CD4-positive, alpha-beta T cell treated with Interleukin-12 subunit alpha and Interleukin-12 subunit beta, for 1 hour (primary cell): ENCODE measurements around the gene NPIPA7.
"Not testable (repeated sequence)": the region's sequence is repeated elsewhere in the genome, so short reads cannot be mapped to it uniquely, and the experiment has no call there.

Source experiments
- DNase-seq: peaks from one replicate; pipeline ENCODE4 v3.0.0-alpha.2; 2020

The NPIPA7 gene

DNA sequence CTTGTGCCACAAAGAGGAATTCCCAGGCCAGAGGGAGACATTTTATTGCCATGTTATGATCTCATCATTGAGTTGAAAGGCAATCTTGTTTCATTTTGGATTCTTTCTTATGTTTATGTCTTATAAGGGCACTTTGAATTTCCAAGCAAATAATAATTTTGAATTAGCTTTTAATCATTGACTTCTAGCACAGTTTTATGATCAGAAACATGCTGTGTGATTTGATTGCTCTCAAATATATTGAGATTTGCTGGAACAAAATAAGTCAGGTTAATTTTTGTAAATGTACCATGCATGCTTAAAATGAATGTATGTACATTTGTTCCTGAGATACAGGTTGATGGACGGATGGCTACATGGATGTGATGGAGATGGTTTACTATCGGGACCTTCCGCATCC, at the start of gene NPIPA7:
Gene NPIPA7, plus strand, starts transcription at position 301 of the 400 bp plus-strand sequence. CDS start 105 bp downstream, outside the sequence.
- DNase-seq: not testable (repeated sequence)

DNA sequence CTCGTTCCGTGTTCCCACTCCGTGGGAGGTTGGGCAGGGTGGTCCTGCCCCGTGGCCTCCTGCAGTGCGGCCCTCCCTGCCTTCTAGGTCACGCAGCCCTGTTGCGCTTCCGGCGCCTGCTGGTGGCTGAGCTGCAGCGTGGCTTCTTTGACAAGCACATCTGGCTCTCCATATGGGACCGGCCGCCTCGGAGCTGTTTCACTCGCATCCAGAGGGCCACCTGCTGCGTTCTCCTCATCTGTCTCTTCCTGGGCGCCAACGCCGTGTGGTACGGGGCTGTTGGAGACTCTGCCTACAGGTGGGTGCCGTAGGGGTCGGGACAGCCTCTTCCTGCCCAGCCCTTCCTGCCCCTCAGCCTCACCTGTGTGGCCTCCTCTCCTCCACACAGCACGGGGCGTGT, 47.5 kb upstream of the NPIPA7 start:
- DNase-seq: not testable (repeated sequence)

DNA sequence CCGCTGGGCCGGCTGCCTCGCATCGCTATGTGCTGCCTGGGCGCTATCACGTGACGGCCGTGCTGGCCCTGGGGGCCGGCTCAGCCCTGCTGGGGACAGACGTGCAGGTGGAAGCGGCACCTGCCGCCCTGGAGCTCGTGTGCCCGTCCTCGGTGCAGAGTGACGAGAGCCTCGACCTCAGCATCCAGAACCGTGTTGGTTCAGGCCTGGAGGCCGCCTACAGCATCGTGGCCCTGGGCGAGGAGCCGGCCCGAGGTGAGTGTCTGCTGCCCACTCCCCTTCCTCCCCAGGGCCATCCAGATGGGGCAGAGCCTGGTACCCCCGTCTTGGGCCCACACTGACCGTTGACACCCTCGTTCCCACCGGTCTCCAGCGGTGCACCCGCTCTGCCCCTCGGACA, 21.4 kb upstream of the NPIPA7 start:
- DNase-seq: not testable (repeated sequence)

DNA sequence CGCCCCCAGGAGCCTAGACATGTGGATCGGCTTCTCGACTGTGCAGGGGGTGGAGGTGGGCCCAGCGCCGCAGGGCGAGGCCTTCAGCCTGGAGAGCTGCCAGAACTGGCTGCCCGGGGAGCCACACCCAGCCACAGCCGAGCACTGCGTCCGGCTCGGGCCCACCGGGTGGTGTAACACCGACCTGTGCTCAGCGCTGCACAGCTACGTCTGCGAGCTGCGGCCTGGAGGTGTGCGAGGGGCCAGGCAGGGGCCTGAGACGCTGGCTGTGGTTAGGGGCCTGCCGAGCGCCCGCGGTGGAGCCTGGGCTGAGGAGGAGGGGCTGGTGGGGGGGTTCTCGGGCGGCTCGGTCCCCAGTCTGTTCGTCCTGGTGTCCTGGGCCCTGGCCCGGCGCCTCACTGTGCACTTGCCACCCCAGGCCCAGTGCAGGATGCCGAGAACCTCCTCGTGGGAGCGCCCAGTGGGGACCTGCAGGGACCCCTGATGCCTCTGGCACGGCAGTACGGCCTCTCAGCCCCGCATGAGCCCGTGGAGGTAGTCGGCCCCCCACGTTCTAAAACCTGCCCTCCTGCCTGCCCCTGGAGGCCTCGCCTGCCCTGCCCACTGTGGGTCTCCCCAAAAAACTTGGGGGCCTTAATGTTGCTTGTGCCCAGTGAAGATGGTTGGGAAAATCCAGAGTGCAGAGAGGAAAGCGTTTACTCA, 20.2 kb upstream of the NPIPA7 start:
- DNase-seq: not testable (repeated sequence)

DNA sequence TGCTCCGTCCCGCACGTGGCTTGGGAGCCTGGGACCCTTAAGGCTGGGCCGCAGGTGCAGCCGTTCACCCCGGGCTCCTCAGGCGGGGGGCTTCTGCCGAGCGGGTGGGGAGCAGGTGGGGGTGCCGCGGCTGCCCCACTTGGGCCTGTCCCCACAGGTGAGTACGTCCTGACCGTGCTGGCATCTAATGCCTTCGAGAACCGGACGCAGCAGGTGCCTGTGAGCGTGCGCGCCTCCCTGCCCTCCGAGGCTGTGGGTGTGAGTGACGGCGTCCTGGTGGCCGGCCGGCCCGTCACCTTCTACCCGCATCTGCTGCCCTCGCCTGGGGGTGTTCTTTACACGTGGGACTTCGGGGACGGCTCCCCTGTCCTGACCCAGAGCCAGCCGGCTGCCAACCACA, 15.3 kb upstream of the NPIPA7 start:
- not testable (repeated sequence) for DNase-seq

DNA sequence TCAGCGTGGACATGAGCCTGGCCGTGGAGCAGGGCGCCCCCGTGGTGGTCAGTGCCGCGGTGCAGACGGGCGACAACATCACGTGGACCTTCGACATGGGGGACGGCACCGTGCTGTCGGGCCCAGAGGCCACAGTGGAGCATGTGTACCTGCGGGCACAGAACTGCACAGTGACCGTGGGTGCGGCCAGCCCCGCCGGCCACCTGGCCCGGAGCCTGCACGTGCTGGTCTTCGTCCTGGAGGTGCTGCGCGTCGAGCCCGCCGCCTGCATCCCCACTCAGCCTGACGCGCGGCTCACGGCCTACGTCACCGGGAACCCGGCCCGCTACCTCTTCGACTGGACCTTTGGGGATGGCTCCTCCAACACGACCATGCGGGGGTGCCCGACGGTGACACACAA, 14.8 kb upstream of the NPIPA7 start:
- not testable (repeated sequence) for DNase-seq

DNA sequence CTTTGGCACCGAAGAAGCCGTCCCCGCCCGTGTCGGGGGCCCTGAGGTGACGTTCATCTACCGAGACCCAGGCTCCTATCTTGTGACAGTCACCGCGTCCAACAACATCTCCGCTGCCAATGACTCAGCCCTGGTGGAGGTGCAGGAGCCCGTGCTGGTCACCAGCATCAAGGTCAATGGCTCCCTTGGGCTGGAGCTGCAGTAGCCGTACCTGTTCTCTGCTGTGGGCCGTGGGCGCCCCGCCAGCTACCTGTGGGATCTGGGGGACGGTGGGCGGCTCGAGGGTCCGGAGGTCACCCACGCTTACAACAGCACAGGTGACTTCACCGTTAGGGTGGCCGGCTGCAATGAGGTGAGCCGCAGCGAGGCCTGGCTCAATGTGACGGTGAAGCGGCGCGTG, 14.2 kb upstream of the NPIPA7 start:
- not testable (repeated sequence) for DNase-seq

DNA sequence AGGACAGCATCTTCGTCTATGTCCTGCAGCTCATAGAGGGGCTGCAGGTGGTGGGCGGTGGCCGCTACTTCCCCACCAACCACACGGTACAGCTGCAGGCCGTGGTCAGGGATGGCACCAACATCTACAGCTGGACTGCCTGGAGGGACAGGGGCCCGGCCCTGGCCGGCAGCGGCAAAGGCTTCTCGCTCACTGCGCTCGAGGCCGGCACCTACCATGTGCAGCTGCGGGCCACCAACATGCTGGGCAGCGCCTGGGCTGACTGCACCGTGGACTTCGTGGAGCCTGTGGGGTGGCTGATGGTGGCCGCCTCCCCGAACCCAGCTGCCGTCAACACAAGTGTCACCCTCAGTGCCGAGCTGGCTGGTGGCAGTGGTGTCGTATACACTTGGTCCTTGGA, 13.6 kb upstream of the NPIPA7 start:
- DNase-seq: not testable (repeated sequence)

DNA sequence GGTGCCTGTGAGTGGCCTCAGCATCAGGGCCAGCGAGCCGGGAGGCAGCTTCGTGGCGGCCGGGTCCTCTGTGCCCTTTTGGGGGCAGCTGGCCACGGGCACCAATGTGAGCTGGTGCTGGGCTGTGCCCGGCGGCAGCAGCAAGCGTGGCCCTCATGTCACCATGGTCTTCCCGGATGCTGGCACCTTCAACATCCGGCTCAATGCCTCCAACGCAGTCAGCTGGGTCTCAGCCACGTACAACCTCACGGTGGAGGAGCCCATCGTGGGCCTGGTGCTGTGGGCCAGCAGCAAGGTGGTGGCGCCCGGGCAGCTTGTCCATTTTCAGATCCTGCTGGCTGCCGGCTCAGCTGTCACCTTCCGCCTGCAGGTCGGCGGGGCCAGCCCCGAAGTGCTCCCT, 13.1 kb upstream of the NPIPA7 start:
- DNase-seq: not testable (repeated sequence)

DNA sequence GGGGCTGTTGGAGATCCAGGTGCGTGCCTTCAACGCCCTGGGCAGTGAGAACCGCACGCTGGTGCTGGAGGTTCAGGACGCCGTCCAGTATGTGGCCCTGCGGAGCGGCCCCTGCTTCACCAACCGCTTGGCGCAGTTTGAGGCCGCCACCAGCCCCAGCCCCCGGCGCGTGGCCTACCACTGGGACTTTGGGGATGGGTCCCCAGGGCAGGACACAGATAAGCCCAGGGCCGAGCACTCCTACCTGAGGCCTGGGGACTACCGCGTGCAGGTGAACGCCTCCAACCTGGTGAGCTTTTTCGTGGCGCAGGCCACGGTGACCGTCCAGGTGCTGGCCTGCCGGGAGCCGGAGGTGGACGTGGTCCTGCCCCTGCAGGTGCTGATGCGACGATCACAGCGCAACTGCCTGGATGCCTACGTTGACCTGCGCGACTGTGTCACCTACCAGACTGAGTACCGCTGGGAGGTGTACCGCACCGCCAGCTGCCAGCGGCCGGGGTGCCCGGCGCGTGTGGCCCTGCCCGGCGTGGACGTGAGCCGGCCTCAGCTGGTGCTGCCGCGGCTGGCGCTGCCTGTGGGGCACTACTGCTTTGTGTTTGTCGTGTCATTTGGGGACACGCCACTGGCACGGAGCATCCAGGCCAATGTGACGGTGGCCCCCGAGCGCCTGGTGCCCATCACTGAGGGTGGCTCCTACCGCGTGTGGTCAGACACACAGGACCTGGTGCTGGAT, 12.2 kb upstream of the NPIPA7 start:
- not testable (repeated sequence) for DNase-seq

DNA sequence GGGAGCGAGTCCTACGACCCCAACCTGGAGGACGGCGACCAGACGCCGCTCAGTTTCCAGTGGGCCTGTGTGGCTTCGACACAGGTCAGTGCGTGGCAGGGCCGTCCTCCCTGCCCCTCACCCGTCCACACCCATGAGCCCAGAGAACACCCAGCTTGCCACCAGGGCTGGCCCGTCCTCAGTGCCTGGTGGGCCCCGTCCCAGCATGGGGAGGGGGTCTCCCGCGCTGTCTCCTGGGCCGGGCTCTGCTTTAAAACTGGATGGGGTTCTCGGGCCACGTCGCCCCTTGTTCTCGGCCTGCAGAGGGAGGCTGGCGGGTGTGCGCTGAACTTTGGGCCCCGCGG, 11.7 kb upstream of the NPIPA7 start:
- not testable (repeated sequence) for DNase-seq

DNA sequence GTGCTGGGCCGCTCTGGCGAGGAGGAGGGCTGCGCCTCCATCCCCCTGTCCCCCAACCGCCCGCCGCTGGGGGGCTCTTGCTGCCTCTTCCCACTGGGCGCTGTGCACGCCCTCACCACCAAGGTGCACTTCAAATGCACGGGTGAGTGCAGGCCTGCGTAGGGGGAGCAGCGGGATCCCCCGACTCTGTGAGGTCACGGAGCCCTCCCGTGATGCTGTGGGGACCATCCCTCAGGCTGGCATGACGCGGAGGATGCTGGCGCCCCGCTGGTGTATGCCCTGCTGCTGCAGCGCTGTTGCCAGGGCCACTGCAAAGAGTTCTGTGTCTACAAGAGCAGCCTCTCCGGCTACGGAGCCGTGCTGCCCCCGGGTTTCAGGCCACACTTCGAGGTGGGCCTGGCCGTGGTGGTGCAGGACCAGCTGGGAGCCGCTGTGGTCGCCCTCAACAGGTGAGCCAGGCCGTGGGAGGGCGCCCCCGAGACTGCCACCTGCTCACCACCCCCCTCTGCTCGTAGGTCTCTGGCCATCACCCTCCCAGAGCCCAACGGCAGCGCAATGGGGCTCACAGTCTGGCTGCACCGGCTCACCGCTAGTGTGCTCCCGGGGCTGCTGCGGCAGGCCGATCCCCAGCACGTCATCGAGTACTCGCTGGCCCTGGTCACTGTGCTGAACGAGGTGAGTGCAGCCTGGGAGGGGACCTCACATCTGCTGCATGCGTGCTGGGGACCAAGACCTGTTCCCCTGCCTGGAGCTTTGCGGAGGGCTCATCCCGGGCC, 9.7 kb upstream of the NPIPA7 start:
- not testable (repeated sequence) for DNase-seq

DNA sequence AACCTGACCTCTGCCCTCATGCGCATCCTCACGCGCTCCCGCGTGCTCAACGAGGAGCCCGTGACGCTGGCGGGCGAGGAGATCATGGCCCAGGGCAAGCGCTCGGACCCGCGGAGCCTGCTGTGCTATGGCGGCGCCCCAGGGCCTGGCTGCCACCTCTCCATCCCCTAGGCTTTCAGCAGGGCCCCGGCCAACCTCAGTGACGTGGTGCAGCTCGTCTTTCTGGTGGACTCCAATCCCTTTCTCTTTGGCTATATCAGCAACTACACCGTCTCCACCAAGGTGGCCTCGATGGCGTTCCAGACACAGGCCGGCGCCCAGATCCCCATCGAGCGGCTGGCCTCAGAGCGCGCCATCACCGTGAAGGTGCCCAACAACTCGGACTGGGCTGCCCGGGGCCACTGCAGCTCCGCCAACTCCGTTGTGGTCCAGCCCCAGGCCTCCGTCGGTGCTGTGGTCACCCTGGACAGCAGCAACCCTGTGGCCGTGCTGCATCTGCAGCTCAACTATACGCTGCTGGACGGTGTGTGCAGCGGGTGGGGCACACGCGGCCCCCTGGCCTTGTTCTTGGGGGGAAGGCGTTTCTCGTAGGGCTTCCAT, 7.7 kb upstream of the NPIPA7 start:
- not testable (repeated sequence) for DNase-seq

DNA sequence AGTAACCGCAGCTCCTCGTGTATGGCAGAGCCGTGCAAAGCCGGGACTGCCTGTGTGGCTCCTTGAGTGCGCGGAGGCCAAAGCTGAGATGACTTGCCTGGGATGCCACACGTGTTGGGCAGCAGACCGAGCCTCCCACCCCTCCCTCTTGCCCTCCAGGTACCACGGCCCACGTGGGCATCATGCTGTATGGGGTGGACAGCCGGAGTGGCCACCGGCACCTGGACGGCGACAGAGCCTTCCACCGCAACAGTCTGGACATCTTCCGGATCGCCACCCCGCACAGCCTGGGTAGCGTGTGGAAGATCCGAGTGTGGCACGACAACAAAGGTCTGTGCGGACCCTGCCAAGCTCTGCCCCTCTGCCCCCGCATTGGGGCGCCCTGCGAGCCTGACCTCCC, 4.7 kb upstream of the NPIPA7 start:
- DNase-seq: not testable (repeated sequence)

DNA sequence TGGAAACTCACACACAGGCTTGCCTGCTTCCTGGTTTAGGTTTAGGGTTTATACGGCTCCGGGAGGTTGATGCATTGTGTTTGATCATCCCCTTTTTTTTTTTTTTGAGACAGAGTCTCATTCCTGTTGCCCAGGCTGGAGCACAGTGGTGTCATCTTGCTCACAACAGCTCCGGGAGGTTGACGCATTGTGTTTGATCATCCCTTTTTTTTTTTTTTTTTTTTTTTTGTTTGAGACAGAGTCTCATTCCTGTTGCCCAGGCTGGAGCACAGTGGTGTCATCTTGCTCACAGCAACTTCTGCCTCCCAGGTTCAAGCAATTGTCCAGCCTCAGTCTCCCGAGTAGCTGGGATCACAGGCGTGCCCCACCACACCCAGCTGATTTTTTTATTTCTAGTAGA, 20.7 kb downstream of the NPIPA7 start:
- DNase-seq: not testable (repeated sequence)

DNA sequence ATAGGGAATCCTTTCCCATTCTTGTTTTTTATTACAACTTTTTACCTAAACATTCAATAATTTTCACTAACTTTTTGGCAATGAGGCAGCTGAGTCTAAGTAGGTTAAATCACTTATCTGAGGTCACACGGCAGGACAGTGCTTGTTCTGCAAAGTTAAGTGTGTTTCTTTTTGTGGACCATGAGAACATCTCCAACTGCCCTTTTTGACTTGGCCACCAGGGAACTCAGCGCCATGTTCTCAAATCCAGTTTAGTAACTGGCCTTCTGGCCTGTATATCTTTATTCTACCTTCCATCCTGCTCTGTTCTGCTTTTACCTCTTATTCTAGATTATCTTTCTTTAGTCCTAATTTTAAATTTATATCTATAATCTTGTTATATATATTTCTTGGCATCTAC, 23.4 kb downstream of the NPIPA7 start:
- DNase-seq: not testable (repeated sequence)

DNA sequence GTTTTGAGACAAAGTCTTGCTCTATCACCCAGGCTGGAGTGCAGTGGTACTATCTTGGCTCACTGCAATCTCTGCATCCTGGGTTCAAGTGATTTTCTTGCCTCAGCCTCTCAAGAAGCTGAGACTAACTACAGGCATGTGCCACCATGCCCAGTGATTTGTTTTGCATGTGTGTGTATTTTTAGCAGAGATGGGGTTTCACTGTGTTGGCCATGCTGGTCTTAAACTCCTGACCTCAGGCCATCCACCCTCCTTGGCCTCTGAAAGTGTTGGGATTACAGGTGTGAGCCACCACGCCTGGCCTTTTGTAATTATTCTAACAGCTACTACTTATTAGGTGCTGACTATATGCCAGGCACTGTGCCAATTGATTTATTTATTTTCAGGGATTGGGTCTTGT, 25.3 kb downstream of the NPIPA7 start:
- not testable (repeated sequence) for DNase-seq

DNA sequence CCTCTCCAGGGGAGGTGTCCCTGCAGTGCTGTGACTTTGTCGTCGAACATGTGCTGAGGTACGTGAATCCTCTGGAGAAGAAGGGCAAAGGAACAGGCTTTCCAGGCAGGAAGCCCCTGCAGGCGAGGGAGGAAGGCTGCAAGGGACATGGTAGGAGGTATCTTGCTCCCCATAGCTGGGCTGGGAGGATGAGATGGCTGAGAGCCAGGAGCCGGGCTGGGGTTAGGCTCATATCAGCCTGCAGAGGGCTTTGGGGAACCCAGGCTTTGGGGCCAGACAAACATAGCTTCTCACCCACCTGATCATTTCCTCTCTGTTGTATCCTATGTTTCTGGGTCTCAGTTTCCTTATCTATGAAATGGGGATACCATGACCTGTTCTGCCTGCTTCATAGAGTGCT, 26.5 kb downstream of the NPIPA7 start:
- not testable (repeated sequence) for DNase-seq

DNA sequence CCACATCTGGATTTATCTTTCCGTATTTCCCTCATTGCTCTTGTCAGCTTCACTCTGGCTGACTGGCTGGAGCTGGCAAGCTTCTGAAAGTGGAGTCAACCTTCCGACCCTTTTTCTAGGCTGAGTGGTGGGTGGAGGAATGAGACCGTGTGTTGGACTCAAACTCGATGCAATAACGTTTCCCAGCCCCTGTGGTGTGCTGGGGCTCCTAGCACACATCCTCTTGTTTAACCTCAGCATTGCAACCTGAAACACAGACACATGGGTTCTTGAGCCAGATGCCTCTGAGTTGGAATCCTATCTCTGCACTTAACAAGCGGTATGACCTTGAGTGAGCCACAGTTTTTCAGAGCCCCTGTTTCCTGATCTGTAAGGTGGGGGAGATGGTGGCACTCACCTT, 29.5 kb downstream of the NPIPA7 start:
- not testable (repeated sequence) for DNase-seq

DNA sequence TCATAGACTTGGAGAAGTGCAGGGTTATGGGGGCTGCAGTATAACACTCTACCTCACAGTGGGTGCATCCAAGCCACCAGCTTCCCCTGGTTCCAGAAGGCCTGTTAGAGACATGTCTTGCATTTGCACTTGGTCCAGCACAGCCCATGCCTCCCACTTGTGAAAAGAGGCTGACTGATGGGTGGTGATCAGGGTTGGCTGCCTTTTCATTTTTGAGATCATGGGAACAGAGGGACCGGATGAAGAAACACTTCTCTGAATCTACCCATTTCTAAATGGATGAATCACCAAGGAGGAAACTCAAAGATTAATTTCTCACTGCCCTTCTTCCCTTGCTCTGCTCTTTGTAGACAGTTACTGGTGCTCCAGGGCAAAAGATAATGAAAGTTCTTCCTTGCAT, 34.8 kb downstream of the NPIPA7 start:
- DNase-seq: not testable (repeated sequence)

DNA sequence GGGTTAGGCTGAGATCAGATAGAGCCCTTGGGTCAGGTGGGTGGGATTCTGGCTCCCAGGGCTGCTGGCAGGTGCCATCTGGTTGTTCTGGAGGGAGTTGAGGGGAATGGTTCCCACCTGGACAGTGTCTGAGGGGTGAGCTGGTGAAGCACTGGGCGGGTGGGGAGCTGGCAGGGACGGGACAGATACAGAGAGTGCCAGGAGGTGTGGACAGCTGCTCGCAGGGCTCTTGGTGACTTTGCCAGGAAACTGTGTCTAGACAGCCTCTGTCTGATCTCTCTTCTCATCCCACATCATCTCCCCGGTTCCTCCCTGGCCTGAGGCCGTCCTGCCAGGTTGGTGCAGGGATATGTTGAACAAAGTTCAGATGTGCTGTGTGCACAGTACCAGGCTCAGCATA, 38.1 kb downstream of the NPIPA7 start:
- DNase-seq: not testable (repeated sequence)

DNA sequence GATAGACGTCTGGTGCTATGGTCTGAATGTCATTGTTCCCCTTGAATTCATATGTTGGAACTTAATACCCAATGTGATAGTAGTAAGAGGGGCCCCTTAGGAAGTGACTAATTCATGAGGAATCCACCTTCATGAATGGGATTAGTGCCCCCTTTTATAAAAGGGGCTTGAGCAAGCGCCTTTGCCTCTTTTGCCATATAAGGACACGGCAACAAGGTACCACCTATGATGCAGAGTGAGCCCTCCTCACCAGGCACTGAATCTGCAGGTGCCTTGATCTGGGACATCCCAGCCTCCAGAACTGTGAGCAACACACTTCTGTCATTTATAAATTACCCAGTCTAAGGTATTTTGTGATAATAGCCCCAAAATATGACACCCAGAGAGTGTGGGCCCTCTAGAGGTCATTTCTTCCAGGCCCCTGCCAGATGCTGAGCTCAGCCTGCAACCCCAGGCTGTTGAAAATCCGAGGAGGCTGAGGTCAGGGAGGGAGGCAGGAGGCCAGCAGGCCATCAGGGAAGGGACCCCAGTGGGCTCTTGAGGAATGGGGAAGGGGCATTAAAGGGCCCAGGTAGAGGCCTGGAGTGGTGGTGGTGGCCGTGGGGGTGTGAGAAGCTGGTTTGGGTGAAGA, 39.1 kb downstream of the NPIPA7 start:
- DNase-seq: not testable (repeated sequence)

DNA sequence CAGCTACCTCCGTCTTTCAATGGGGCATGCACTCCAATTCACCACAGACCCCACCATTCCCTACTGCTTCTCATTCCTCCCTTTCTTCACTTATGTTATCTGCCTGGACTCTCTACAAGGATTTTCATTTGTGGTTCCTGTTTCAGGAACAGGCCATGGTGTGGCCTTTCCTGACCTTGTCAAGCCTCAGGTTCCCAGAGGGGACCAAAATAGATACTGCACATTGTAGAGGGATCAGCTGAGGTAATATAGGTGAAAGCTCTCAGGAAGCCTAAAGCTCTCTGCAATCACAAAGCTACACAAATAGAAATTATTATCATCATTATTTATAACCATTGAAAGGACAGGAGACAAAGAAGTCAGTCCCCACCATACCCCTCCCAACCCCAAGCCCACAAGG, 41.6 kb downstream of the NPIPA7 start:
- not testable (repeated sequence) for DNase-seq
